CD4-positive, alpha-beta T cell treated with Interleukin-12 subunit alpha and Interleukin-12 subunit beta, for 1 hour (primary cell): ENCODE results near the gene TMEM218.
A peak's percentile ranks its signal among the peaks of the same experiment; 100 is the strongest.

Experiments
- DNase-seq: peaks from one replicate; pipeline ENCODE4 v3.0.0-alpha.2; 2020

TMEM218 gene

DNA sequence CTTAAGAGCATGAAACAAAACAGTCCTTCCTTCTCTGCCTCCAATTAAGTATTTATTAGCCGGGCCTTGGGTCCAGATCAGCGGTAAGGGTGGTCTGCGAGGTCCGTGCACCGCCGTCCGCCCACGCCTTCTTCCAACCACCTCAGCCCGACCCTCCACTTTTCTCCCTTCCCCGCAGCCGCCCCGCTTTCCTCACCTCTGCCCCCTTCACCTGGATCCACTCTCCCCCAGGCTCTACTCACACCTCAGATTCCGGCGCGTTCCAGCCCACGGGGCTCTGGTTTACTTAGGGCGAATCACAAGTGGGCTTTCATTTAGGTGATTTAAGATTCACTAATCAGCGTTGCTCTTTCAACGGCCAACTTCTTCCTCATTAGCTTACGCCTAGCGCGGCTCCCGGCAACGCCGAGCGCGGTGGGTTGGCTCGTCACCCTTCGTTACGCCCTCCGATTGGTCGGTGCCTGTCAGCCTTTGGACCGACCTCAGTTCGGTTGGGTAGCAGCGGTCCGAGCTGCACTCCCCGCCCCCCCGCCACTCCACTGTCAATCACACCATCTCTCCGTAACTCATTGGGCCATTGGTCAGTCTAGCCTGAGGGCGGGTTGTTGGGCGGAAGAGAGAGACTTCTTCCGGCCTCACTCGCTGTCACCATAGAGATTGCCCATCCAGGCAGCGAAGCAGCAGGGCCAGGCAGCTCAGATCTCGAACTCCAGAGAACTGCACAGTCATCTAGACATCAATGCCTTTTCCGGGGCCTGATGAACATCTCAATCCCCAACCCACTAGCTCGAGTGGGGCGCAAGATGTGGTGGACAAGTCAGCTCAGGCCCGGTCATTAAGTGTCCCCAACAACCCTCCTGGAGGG lies at the start of gene TMEM218:
Gene TMEM218, minus strand, starts transcription at position 284 of the 865 bp plus-strand sequence. CDS start 9,385 bp downstream, outside the sequence.
- peak; percentile 99 for DNase-seq

DNA sequence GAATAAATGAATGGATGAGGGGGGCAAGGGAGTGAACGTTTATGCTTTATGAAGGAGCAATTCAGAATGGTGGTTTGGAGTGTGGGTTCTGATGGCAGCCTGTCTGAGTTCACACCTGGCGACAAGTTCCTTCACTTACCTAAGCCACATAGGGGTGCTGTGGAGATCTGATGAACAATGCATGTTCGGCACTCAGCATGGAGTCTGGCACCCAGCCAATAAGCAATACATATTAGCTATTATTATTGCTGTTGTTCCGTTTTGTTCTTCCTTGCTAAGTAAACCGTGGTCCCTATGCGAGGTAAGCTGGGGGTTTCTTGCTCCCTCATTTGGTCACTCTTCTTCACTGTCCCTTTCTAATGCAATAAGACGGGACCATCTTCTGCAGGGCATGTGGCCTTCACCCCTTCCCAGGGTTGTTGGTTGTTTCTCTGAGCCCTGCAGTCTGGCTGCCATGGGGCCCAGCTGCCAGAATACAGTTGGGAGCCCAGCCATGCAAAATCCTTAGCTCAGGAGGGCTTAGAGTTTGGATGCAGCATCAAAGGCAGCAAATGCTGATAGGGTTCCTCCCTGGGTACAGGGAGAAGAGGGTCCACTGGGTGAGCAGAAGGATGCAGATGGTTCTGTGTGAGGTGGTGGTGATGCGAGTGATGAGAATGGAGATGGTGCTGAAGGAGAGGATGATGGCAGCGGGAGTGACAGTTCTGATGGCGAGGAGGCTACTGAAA lies 46.7 kb upstream of the TMEM218 start:
- no peak for DNase-seq

DNA sequence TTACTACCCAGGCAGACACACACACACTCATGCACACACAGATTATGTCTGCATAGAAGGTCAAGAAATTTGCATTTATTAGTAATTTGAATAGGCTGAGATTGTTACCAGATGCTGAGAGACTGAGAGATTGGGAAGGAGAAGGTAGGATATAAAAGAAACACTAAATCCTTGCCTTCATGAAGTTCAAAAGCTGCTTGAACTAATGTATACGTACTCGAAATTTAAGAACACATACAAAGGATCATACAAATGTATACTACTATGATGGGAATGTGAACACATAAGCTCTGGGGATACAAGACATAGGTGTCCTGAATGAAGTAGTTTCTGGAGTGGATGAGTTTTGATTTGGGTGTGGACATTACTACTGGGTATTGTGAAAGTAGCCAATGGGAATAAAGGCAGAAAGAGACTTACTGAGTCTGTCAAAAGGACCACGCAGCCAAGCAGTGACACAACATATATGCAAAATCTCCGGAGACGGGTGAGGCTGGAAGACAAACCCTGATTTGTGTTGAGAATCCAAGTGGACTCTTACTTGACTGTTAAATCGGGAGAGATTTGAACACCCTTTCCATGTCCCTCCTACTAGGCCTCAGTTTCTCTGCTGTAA lies 45.8 kb upstream of the TMEM218 start:
- DNase-seq = no peak

DNA sequence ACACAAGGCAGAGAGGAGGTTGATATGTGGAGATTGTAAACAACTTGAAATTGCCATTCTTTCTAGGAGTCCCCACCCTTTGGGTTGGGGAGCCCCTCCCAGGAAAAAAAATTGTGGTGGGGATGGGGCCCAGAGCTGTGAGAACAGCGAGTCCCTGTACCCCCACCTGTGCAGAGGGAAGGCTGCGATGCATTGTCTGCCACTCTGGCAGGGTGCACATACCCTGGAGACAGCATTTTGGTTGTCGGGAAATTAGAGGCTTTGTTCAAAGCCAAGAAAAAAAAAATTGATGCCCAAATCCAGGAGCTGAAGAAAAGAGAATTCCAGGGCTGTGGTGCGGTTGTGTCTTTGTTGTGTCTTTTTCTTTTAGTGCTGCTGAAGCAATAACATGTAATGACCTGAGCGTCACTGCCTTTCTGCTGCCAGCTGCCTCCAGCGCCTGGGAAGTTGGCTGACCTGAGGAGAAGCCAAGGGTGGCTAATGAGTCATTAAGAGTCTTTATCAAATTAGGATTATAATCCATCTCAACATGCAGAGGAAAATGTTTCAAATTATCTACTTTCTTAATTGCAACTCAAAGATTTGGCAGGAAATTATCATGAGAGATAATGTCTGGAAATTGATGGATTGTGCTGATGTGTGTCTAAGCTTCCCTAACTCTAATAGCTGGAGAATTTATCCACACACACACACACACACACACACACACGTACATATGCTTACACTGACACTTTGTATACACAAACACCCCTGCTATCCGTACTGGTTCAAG lies 45.1 kb upstream of the TMEM218 start:
- no peak for DNase-seq

DNA sequence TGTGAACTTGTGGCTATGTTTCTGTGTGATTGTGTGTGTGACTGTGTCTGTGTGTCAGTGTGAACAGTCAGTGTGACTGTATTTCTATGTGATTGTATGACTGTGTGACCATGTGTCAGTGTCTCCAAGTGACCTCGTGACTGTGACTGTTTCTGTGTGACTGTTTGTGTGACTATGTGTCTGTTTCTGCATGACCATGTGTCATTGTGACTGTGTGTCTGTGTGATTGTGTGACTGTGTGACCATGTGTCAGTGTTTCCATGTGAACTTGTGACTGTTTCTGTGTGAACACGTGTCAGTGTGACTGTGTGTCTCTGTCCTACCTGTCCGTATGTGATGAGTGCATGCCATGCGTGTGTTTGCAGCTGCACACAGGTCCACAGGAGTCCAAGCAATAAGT lies 44.3 kb upstream of the TMEM218 start:
- no peak for DNase-seq

DNA sequence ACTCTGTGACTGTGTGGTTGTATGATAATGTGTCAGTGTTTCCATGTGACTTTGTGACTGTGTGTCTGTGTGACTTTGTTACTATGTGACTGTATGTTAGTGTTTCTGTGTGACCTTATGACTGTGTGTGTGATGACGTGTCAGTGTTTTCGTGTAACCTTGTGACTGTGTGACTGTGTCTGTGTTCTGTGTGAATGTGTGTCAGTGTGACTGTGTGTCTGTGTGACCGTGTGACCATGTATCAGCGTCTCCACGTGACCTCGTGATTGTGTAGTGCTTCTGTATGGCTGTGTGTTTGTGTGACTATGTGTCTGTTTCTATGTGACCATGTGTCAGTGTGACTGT lies 43.6 kb upstream of the TMEM218 start:
- DNase-seq = no peak

DNA sequence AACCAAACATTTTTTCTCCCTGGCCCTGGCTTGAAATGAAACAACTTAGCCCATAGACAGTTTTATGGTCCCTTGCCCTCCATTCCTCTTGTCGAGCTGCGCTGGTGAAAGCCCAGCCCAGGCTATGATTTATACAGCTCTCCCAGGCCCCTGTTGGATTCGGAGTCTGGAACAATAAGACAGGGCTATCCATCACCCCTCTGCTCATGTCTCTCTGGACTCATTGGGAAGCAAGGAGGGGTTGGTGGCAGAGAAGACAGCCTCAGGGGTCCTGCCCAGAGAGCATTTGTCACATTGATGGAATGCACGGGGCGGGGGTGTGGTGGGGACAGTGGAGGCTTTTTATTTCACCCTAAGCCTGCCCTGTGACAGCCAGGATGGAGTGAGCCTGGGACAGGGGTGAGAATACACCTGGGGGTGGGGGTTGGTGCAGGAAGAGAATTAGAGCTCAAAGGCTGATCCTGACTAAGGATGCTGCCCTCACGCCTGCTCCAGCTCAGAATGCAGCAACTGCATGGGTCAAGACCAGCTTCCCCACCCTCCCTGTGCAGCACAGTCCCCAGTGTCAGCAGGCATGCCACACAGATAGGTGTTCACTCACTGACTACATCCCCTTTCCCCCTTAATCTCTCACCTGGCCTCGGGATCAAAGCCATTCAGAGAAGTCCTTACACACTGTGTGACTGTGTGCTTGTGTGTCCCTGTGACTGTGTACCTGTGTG lies 43.1 kb upstream of the TMEM218 start:
- no peak for DNase-seq

DNA sequence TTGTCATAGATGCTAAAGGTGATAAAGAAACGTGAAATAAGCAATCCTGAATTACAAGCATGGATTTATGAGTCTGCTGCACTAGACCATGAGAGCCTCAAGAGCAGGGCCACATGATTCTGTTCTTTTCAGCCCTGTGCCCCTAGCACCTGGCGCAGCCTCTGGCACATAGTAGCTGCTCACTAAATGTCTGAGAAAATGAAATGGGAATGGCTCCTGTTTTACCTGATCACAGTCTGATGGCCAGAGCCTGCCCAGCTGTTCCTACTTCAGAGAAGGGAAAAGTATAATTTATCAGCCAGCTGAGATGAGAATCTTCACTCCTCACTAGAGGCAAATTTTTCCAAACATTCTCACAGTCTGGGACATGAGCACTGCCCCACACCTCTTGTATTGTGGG lies 42.4 kb upstream of the TMEM218 start:
- no peak for DNase-seq

DNA sequence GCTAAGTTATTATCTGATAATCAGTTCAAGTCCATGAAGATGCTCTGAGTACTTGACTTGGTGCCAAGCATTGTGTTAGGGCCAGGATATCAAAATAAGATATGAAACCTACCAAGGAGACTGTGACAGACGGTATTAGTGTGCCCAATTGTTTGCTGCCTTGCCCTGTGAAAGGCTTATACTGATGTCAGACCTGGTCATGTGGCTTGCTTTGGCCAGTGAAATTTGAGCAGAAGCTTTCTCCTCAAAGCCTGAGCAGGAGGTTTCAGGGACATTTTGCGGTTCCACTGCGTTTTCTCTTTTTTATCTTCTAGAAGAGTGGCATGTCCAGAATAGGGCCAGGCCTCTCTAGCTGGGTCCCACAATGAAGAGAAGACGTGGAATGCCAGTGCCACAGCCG lies 37.3 kb upstream of the TMEM218 start:
- no peak for DNase-seq

DNA sequence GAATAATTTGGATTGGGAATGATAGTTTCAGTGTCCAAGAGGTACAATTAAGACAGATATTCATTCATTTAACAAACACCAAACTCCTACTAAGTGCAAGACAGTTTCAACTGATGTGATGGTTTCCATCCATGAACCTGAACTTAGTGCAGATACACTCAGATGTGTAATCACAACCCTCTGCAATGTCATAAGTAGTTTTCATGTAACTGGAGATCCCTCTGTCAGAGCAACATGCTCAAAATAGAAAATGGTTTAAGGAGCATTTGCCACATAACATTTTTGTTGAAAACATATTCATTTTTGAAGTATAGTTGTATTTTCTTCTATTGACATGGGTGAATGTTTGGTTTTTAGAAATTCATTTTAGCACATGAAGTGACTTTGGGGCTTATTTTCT lies 36.6 kb upstream of the TMEM218 start:
- DNase-seq = no peak

DNA sequence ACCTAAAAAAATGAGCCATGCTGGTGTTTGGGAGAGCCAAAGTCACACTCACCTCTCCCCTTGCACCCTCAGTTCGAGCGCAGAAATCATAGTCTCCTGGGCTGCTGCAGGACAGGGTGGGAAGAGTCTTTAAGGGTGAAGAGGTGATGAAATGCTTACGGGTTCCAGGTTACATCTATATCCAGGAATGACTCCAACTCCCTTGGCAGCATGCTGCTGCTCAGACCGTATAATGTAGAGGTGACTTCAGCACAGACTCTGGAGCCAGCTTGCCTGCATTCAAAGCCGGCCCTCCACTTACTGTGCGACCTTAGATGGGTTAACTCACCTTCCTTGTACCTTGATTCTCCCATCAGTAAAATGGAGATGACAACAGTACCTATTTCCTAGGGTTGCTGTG lies 35.9 kb upstream of the TMEM218 start:
- no peak for DNase-seq

DNA sequence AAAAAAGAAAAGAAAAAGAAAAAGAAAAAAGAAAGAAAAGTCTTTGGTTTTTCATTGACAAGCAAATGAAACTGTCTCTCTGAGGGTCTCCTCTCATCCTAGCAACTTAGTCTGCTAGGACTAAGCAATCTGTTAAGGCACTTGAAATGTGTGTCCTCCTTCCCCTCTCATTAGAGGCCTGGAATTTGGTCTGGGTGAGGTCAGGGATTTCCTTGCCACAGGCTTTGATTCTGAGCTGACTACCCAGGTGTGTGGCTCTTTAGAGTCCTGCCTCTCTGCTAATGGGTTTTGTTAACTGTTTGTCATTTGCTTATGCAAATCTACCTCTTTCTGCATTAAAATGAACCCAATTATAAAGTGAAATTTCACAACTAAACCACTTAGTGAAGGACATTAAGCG lies 34.8 kb upstream of the TMEM218 start:
- no peak for DNase-seq

DNA sequence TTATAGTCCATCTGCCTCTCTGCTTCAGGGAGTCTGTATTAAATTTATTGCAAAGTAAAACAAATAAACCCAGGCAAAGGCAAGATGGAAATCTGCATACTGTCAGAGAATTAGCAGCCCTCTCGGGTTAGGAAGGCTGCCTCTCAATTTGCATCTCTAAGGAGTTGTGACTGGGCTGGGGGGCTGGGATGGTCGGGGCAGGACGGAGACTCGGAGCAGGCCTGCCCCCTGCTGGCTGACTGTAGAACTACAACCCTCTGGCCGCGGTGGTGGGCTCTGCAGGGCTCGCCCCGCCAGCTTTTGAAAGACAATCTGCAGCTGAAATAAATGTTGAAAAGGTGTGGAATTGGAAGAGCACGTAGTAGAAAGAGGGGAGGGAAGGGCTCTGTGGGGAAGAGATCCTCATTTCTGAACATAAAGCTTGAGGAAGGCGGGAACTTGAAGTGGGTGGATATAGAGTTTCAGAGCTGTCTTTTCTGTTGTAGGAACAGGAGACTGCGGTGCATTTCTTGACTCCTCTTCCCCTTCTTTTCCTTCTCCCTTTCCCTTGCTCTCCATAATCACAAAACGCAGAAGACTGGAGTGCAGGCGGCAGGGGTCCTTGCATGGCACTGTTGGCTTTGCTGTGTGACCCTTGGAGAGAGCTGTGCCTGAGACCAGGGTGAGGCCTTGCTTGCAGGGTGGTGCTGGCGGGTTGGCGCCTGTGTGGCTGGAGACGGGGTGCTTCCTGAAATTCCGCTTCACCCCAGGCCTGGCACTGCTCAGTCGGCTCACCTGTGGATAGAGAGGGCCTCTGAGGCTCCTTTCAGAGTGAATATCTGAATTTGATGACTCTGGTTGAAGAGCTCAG lies 30.5 kb upstream of the TMEM218 start:
- peak; percentile 50 for DNase-seq

DNA sequence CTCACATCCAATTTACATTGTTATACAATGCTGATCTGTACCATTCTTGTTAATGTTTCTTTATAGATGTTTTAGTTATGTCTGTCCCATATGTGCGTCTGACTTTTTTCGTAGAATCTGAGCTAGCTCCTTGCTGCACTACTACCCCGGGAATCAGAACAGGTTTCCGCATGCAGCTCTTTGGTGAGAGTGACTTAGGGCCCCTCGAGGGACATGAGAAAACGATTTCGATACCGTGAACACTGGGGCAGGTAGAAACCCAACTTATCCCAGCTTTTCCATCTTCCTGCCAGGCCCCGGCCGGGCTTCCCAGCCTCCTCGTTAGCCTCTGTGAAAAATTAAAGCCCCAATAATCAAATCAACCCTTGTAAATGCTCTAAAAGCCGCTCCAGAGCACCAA lies 29.8 kb upstream of the TMEM218 start:
- DNase-seq = no peak

DNA sequence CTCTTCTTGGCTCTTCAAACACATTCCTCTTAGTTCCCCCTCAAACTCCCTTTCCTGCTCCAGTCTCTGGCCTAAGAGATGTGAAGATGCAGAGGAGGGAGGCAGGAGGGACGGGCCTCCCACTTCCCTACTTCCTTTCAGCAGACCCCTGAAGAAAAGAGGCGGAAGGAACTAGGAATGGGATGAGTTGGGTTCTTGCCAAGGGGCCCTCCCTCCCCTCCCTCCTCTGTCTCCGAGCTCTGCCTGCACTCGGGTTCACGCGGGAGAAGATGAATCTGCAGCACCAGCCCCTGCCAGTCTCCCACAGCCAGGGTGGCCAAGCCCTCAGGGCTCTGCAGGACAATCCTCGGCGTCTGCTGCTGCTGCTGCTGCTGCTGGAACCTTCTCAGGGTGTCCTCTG lies 28.8 kb upstream of the TMEM218 start:
- no peak for DNase-seq

DNA sequence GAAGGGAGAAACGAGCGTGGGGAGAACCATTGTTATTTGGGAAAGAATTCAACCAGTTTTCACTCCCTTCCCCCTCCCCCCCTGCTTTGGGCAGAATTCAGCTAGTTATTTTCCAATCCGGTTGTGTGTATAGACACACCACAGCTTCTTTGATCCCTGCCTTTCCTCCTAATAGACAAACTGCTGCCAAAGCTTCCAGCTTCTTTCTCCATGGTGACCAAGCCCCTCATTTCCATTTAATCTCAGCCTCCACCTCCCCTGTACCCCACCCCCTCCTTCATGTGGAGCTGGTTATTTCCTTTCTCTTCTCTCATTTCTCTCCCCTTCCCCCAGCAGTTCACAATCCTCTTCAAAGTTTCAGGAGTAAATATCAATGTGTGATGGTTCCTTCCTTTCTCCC lies 28.4 kb upstream of the TMEM218 start:
- DNase-seq = no peak

DNA sequence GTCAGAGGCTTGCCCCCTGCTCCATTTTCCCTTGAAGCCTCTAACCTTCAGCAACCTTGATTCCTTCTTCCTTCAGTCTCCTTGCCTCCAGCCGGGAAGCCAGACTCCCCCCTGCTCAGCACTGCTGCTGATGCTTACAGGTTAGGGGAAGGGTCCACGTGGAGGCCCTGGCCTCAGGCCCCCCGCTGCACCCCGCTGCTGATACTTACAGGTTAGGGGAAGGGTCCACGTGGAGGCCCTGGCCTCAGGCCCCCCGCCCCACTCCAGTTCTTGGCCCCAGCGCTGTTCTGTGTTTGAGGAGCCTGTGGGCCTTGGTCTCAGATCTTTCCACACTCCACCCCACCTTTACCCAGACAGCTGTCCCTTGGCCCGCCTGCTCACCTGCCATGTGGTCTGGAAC lies 27.5 kb upstream of the TMEM218 start:
- no peak for DNase-seq

DNA sequence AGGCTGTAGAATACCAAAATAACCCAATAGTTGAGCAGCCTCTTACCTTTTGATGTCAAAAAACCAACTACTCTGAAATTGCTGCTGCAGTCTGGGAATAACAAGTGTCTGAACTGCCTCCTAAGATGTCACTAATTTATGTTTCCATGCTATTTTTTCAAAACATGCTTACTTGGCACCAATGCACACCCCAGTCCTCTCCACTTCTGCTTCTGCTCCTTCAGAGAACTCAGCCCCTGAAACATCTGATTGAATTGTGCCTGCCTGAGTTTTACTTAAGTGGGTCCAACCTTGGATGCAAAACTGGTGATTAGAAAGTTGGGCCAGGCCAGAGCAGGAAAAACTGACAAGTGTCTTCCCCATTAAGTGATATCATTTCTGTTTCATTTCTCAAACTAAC lies 24.6 kb upstream of the TMEM218 start:
- DNase-seq = no peak

DNA sequence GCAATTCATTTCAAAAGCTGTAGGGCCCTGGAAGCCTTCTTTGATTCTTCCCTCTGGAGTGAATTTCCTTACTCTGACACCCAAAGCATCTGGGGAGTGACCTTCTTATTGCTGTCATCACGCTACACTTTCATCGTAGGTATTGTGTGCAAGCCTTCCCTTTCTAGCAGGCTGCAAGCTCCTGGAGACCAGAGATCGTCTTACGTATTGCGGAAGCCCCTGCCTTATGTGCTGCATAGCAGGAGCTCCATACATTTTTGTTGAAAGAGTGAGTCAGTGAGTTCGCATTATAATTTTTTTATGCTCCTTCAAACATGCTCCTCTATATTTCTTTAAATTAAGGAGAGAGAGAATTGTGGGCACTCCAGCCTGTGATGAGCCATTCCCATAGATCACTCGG lies 21.2 kb upstream of the TMEM218 start:
- DNase-seq = no peak

DNA sequence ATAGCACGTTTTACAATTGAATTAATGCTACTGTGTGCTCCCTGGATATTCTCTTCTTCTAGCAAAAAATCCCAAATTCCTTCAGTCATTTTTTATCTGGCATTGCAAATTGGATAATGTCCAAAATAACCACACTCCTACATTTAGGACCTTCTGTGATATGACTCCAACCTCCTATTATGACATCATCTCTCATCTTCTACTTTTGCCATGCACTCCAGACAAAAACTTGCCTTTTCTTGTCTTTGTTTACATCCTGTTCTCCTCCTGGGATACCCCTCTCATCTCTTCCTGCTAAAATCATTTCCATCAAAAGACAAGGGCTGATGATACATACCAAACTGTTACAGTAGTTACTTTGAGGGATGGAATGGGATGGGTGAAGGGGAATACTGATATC lies 20.6 kb upstream of the TMEM218 start:
- DNase-seq = no peak

DNA sequence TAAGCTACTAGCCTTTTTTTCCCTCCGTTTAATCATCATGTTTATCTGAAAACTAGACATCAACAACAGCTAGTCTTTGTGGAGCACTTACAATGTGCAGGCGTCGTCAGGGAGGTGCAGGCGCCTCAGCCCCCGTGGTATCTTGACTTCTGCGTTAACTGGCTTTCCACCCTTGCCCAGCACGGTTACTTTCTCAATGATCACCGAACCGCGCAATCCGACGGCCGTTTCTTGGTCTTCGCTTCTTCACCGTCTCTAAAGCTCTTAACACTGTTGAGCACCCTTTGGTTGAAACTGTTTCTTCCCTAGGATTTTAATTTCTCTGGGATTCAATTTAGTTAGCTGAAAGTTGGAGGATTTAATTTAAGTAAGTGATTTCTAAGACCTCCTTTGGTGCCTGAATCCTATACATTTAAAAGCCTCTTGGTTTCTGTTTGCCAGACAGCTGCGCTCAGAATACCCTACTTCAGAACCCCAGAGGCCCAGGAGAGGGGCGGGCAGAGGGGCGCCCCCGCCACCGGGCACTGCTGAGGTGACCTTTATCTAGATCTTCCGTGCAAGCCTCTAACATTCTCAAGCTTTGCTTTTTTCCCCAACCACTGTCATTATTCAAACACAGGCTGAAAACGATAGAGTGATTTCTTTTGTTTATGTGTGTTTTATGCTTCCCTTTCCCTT lies 18.0 kb upstream of the TMEM218 start:
- DNase-seq = no peak
